Neural progenitor cell (in vitro differentiated cells): ENCODE results near the gene ADNP2. TPM values are rescaled to one million over a fixed set of nuclear protein-coding genes. Genes with fewer than 3 reads are reported as not detected.

Experiments
- DNase-seq: peaks from one replicate; pipeline ENCODE4 v3.0.0-alpha.2; 2016; ENCODE audit warnings: low spot score
- H2AFZ ChIP-seq: fragments of 200-600 bp; sonication (generic); replicated peaks from 2 replicates; pipeline ENCODE4 v1.6.1; 2016; ENCODE audit warnings: antibody characterized with exemption
- H3F3A ChIP-seq: fragments of 200-600 bp; sonication (generic); 2 replicates; pipeline ENCODE4 v1.6.1; 2016; ENCODE audit warnings: antibody characterized with exemption, low read depth
- H3K27ac ChIP-seq: fragments of 200-600 bp; sonication (generic); 2 replicates; pipeline ENCODE4 v1.5.1; 2016; ENCODE audit warnings: mild to moderate bottlenecking
- H3K27me3 ChIP-seq: fragments of 200-600 bp; sonication (generic); 2 replicates; pipeline ENCODE4 v1.6.1; 2016; ENCODE audit warnings: mild to moderate bottlenecking, moderate library complexity
- H3K36me3 ChIP-seq: fragments of 200-600 bp; sonication (generic); 2 replicates; pipeline ENCODE4 v1.5.1; 2016
- H3K4me1 ChIP-seq: fragments of 200-600 bp; sonication (generic); 2 replicates; pipeline ENCODE4 v1.6.1; 2016; ENCODE audit warnings: mixed run types
- H3K4me2 ChIP-seq: fragments of 200-600 bp; sonication (generic); 2 replicates; pipeline ENCODE4 v1.6.1; 2016
- H3K4me3 ChIP-seq: fragments of 200-600 bp; sonication (generic); 2 replicates; pipeline ENCODE4 v1.5.1; 2016
- H3K79me2 ChIP-seq: fragments of 200-600 bp; sonication (generic); 2 replicates; pipeline ENCODE4 v1.6.1; 2016; ENCODE audit warnings: low read depth
- H3K9ac ChIP-seq: fragments of 200-600 bp; sonication (generic); 2 replicates; pipeline ENCODE4 v1.6.1; 2016
- H3K9me3 ChIP-seq: fragments of 200-600 bp; sonication (generic); 2 replicates; pipeline ENCODE4 v1.5.1; 2016; ENCODE audit warnings: low read depth
- H4K20me1 ChIP-seq: fragments of 200-600 bp; sonication (generic); 2 replicates; pipeline ENCODE4 v1.6.1; 2016; ENCODE audit warnings: low read depth
- H3K27ac Mint-ChIP-seq: 3 replicates; pipeline ENCODE4 v1.8.0; 2021; ENCODE audit warnings: mixed read lengths
- H3K27me3 Mint-ChIP-seq: 2 replicates; pipeline ENCODE4 v1.8.0; 2022; ENCODE audit warnings: low read depth, mild to moderate bottlenecking, inconsistent platforms, moderate library complexity, mixed read lengths; ENCODE audit not compliant: insufficient read depth
- H3K36me3 Mint-ChIP-seq: 3 replicates; pipeline ENCODE4 v1.8.0; 2021; ENCODE audit warnings: mixed read lengths
- H3K4me1 Mint-ChIP-seq: 3 replicates; pipeline ENCODE4 v1.8.0; 2021; ENCODE audit warnings: mixed read lengths
- H3K4me3 Mint-ChIP-seq: 3 replicates; pipeline ENCODE4 v1.8.0; 2021; ENCODE audit warnings: mild to moderate bottlenecking, moderate library complexity, mixed read lengths
- H3K9me3 Mint-ChIP-seq: 3 replicates; pipeline ENCODE4 v1.8.0; 2020; ENCODE audit warnings: mixed read lengths
- EZH2 ChIP-seq: fragments of 200-600 bp; sonication (generic); IDR thresholded peaks from 2 replicates; pipeline ENCODE4 v1.6.1; 2017; ENCODE audit warnings: antibody characterized with exemption, mild to moderate bottlenecking, moderate library complexity
- EZH2phosphoT487 ChIP-seq: fragments of 200-600 bp; sonication (generic); IDR thresholded peaks from 2 replicates; pipeline ENCODE4 v1.6.1; 2017; ENCODE audit warnings: antibody characterized with exemption
- total RNA-seq: library from RNA; depleted of rRNA; stranded (reverse); fragments of >200 nt; gene quantifications from 2 replicates; pipeline ENCODE4 v1.2.3, GENCODE V29; 2015; ENCODE audit warnings: low replicate concordance
- TF ChIP-seq, protein P1 (sequence below): fragments of 200-600 bp; sonication (generic); IDR thresholded peaks from 2 replicates; pipeline ENCODE4 v1.5.1; 2017; ENCODE audit warnings: antibody characterized with exemption, mild to moderate bottlenecking

Gene ADNP2
- total RNA-seq, 1 donor from 2014 or later = 72.4 TPM

DNA sequence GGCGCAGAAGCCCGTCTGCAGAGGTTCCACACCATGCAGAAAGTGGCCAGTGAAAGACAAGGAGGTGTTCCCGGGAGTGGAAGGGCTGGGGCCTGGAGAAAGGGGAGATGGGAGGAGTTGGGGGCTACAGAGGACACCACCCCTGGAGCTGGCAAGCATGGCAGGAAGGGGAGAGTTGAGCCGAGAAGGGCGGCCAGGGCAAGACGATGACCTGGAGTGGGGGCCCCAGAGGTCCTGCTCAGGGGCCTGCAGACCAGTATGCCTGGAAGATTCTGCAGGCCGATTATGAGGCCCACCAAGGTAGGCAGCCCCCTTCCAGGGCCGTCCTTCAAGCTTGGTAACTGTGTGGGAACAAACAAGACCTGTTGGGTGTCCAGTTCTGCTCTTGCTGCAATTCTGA lies 41.7 kb upstream of the ADNP2 start:
- peaks cover 5% of the 10 kb centered on the region for H3K36me3 Mint-ChIP-seq
- H3F3A ChIP-seq = no peaks in the 10 kb centered on the region
- no peaks in the 10 kb centered on the region for H3K27me3 ChIP-seq
- no peak overlapping the region for H3K27ac ChIP-seq
- H3K27me3 Mint-ChIP-seq = no peaks in the 10 kb centered on the region
- H3K4me3 ChIP-seq = no peak overlapping the region
- peaks cover 7% of the 10 kb centered on the region for H3K36me3 ChIP-seq
- H3K9me3 ChIP-seq = peaks cover 8% of the 10 kb centered on the region
- no peaks in the 10 kb centered on the region for H3K79me2 ChIP-seq
- H4K20me1 ChIP-seq = no peaks in the 10 kb centered on the region
- TF ChIP-seq EZH2phosphoT487 (no peak), EZH2 (no peak)
- TF ChIP-seq, protein P1, sequence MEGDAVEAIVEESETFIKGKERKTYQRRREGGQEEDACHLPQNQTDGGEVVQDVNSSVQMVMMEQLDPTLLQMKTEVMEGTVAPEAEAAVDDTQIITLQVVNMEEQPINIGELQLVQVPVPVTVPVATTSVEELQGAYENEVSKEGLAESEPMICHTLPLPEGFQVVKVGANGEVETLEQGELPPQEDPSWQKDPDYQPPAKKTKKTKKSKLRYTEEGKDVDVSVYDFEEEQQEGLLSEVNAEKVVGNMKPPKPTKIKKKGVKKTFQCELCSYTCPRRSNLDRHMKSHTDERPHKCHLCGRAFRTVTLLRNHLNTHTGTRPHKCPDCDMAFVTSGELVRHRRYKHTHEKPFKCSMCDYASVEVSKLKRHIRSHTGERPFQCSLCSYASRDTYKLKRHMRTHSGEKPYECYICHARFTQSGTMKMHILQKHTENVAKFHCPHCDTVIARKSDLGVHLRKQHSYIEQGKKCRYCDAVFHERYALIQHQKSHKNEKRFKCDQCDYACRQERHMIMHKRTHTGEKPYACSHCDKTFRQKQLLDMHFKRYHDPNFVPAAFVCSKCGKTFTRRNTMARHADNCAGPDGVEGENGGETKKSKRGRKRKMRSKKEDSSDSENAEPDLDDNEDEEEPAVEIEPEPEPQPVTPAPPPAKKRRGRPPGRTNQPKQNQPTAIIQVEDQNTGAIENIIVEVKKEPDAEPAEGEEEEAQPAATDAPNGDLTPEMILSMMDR = no peak
- H2AFZ ChIP-seq = no peak overlapping the region
- no peaks in the 10 kb centered on the region for H3K4me1 Mint-ChIP-seq
- H3K9me3 Mint-ChIP-seq = peaks cover 13% of the 10 kb centered on the region
- H3K4me2 ChIP-seq = no peak overlapping the region
- H3K4me1 ChIP-seq = no peaks in the 10 kb centered on the region
- no peak overlapping the region for H3K9ac ChIP-seq
- no peak overlapping the region for H3K4me3 Mint-ChIP-seq
- DNase-seq = no peak
- no peak overlapping the region for H3K27ac Mint-ChIP-seq

DNA sequence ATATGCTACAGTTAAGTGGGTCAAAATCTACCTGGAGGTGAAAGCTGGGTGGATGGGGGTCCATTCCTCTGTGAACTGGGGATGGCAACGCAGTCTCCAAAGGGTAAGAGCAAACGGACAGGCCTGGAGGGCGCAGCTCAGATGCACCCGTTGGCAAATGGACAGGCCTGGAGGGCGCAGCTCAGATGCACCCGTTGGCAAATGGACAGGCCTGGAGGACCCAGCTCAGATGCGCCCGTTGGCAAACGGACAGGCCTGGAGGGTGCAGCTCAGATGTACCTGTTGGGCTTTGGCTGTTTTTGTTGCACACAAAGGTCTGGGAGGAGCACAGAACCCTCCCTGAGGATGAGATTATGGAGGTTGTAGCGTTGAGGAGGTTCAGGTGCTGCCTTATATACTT lies 41.2 kb upstream of the ADNP2 start:
- H3K4me3 Mint-ChIP-seq = no peak overlapping the region
- H3K79me2 ChIP-seq = no peaks in the 10 kb centered on the region
- no peak for DNase-seq

DNA sequence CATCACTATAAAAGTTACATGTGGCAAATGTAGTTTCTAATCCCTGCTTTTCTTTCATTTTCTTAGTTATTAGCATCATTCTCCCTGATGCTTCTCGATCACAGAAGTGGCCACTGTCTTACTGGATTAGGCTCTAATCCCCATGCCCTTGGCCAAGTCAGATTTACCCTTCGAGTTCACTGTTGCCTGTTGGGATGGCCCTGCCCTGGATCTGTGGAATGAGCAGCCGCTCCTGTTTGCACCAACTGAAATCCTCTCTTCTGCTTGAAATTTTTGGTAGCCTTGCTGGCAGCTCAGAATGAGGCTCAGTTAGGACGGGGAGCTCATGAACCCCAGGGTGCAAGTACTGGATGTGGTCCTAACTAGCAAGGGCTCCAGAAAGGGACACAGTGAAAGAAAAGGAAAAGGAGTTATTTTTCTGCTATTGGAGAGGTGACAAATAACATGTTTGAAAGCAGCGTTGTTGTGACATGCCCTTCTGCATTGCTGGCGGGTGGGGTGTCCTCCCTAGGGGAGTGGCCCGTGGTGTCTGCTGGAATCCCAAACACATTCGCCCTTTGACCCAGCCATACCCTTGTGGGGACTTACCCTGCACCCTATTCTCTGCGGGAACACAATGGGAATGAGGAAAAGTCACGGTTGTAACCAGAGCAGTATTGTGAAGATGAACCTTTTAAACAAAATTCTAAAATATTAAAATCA lies 40.3 kb upstream of the ADNP2 start:
- H3K4me3 Mint-ChIP-seq = no peak overlapping the region
- Histone ChIP-seq H3K9ac (no peak overlapping the region), H3K4me1 (no peaks in the 10 kb centered on the region), H3K27me3 (no peaks in the 10 kb centered on the region), H3K4me2 (no peak overlapping the region), H3K27ac (no peak overlapping the region), H3F3A (no peaks in the 10 kb centered on the region), H2AFZ (no peak overlapping the region), H3K36me3 (no peaks in the 10 kb centered on the region), H3K79me2 (no peaks in the 10 kb centered on the region), H3K4me3 (no peak overlapping the region), H3K9me3 (no peaks in the 10 kb centered on the region), H4K20me1 (no peaks in the 10 kb centered on the region)
- no peaks in the 10 kb centered on the region for H3K27me3 Mint-ChIP-seq
- no peak for DNase-seq
- H3K9me3 Mint-ChIP-seq = peaks cover 7% of the 10 kb centered on the region
- no peaks in the 10 kb centered on the region for H3K4me1 Mint-ChIP-seq
- H3K27ac Mint-ChIP-seq = no peak overlapping the region
- no peak for TF ChIP-seq EZH2
- no peak for TF ChIP-seq EZH2phosphoT487
- TF ChIP-seq, protein P1 = no peak
- H3K36me3 Mint-ChIP-seq = peaks cover 5% of the 10 kb centered on the region

More for the DNA sequence above, 41.2 kb upstream of the ADNP2 start:
- Histone ChIP-seq H3K4me3 (no peak overlapping the region), H3K4me1 (no peaks in the 10 kb centered on the region), H3K9me3 (peaks cover 3% of the 10 kb centered on the region), H3F3A (no peaks in the 10 kb centered on the region), H3K9ac (no peak overlapping the region), H2AFZ (no peak overlapping the region), H3K4me2 (no peak overlapping the region), H3K27ac (no peak overlapping the region), H3K27me3 (no peaks in the 10 kb centered on the region), H4K20me1 (no peaks in the 10 kb centered on the region), H3K36me3 (peaks cover 1% of the 10 kb centered on the region)
- Mint-ChIP-seq H3K36me3 (peaks cover 5% of the 10 kb centered on the region), H3K27me3 (no peaks in the 10 kb centered on the region), H3K9me3 (peaks cover 7% of the 10 kb centered on the region), H3K27ac (no peak overlapping the region), H3K4me1 (no peaks in the 10 kb centered on the region)
- no peak for TF ChIP-seq EZH2
- TF ChIP-seq, protein P1 = no peak
